ENCODE results near the gene EPHA8.

Gene EPHA8

DNA sequence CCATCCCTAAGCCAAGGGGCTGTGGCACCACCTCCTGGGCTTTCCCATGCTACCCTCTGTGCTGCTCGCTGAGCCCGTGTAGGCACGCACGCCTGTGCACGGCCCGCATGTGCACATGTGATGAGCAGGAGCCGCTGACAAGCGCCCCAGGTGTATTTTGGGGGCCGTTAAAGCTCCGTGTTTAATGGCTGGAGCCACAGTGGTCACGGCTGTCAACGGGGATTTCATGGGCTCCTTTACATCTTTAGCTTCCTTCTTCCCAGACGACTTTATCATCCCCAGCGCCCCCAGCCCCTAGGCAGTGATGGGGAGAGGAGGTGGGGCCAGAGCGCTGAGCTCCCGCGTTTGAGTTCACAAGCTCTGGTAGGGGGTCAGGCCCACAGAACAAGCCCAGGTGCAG lies 11.7 kb upstream of the EPHA8 start:
- TF ChIP-seq, protein P1, sequence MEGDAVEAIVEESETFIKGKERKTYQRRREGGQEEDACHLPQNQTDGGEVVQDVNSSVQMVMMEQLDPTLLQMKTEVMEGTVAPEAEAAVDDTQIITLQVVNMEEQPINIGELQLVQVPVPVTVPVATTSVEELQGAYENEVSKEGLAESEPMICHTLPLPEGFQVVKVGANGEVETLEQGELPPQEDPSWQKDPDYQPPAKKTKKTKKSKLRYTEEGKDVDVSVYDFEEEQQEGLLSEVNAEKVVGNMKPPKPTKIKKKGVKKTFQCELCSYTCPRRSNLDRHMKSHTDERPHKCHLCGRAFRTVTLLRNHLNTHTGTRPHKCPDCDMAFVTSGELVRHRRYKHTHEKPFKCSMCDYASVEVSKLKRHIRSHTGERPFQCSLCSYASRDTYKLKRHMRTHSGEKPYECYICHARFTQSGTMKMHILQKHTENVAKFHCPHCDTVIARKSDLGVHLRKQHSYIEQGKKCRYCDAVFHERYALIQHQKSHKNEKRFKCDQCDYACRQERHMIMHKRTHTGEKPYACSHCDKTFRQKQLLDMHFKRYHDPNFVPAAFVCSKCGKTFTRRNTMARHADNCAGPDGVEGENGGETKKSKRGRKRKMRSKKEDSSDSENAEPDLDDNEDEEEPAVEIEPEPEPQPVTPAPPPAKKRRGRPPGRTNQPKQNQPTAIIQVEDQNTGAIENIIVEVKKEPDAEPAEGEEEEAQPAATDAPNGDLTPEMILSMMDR (IDR thresholded peaks at IDR 0.05; ENCODE audit: insufficient read depth, low read length), result no peak
- TF ChIP-seq, protein P2, sequence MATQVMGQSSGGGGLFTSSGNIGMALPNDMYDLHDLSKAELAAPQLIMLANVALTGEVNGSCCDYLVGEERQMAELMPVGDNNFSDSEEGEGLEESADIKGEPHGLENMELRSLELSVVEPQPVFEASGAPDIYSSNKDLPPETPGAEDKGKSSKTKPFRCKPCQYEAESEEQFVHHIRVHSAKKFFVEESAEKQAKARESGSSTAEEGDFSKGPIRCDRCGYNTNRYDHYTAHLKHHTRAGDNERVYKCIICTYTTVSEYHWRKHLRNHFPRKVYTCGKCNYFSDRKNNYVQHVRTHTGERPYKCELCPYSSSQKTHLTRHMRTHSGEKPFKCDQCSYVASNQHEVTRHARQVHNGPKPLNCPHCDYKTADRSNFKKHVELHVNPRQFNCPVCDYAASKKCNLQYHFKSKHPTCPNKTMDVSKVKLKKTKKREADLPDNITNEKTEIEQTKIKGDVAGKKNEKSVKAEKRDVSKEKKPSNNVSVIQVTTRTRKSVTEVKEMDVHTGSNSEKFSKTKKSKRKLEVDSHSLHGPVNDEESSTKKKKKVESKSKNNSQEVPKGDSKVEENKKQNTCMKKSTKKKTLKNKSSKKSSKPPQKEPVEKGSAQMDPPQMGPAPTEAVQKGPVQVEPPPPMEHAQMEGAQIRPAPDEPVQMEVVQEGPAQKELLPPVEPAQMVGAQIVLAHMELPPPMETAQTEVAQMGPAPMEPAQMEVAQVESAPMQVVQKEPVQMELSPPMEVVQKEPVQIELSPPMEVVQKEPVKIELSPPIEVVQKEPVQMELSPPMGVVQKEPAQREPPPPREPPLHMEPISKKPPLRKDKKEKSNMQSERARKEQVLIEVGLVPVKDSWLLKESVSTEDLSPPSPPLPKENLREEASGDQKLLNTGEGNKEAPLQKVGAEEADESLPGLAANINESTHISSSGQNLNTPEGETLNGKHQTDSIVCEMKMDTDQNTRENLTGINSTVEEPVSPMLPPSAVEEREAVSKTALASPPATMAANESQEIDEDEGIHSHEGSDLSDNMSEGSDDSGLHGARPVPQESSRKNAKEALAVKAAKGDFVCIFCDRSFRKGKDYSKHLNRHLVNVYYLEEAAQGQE (IDR thresholded peaks at IDR 0.05; ENCODE audit: insufficient replicate concordance, low read depth), result no peak
- TF ChIP-seq SPI1 (IDR thresholded peaks at IDR 0.05; ENCODE audit: borderline replicate concordance, low read depth), result no peak
- no peak for TF ChIP-seq POLR2AphosphoS5 (IDR thresholded peaks at IDR 0.05; ENCODE audit: low read depth)
- no peak for TF ChIP-seq GABPA (IDR thresholded peaks at IDR 0.05; ENCODE audit: low read depth)
- DNase-seq (ENCODE audit: low read depth in 1 of 2, low spot score in 1 of 2), result no peak
- Histone ChIP-seq H3K27me3 (ENCODE audit: insufficient read depth, poor library complexity, severe bottlenecking) (peaks cover 34% of the 10 kb centered on the region), H3K4me3 (replicated peaks; ENCODE audit: insufficient read depth, low read length) (no peak overlapping the region), H3K27ac (replicated peaks) (no peak overlapping the region)

DNA sequence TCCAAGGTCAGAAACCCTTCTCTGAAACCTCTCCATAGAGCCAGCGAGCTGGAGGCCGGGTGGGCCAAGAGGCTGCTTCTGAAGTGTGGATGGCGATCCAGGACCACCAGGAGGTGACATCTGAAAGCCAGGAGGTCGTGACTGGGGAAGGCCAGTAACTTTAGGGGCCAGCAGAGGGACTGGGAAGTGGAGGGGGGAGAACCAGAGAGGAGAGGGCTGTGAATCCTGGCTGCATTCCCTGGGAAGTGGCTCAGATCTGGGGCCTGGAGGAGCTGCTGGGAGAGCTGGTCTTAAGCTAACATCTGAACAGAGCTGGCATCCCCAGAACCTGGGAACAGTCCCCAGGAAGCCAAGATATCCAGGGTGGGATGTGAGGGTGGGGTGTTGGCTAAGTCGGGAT lies 11.3 kb upstream of the EPHA8 start:
- Histone ChIP-seq H3K27ac (replicated peaks) (no peak overlapping the region), H3K27me3 (ENCODE audit: insufficient read depth, poor library complexity, severe bottlenecking) (peaks cover 34% of the 10 kb centered on the region), H3K4me3 (replicated peaks; ENCODE audit: insufficient read depth, low read length) (no peak overlapping the region)
- TF ChIP-seq, protein P2 (IDR thresholded peaks at IDR 0.05; ENCODE audit: insufficient replicate concordance, low read depth), result no peak
- TF ChIP-seq, protein P1 (IDR thresholded peaks at IDR 0.05; ENCODE audit: insufficient read depth, low read length), result no peak
- TF ChIP-seq SPI1 (IDR thresholded peaks at IDR 0.05; ENCODE audit: borderline replicate concordance, low read depth) (no peak), POLR2AphosphoS5 (IDR thresholded peaks at IDR 0.05; ENCODE audit: low read depth) (no peak), GABPA (IDR thresholded peaks at IDR 0.05; ENCODE audit: low read depth) (no peak)
- no peak for DNase-seq (ENCODE audit: low read depth in 1 of 2, low spot score in 1 of 2)

DNA sequence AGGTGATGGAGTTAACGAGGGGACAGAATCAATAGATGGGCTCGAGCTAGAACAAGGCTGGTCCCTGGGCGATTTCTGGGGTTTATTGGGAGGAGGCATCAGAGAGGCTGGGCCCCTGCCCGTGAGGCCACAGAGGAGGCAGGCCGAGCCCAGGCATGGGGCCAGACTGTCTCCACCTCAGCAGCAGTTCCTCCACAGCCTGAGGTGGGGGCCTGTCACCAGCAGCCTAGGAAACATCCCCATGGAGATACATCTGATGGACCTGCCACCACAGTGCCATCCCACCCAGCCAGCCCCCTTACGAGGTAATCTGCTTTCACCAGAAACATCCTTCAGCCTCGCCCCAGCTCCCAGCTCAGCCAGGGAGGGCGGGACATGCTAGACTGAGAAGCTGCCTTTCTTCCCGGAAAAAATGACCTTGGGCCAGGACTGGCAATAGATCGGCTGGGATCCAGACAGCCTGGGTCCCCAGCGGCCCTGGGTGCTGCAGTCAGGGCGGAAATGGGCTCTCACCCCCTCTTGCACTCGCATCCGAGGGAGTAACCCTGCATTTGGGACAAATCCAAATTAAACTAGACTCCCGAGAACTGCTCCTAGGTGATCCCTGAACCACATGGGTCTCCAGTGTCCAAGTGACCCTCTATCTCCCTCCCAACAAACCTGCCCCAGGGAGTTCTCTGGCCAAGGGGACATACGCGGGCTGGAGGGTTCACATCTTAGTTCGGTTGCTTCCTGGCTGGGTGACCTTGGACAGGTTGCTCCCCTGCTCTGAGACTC lies 10.0 kb upstream of the EPHA8 start:
- H3K4me3 ChIP-seq (replicated peaks; ENCODE audit: insufficient read depth, low read length), result no peak overlapping the region
- H3K27me3 ChIP-seq (ENCODE audit: insufficient read depth, poor library complexity, severe bottlenecking), result peaks cover 34% of the 10 kb centered on the region
- TF ChIP-seq, protein P1 (IDR thresholded peaks at IDR 0.05; ENCODE audit: insufficient read depth, low read length), result no peak
- TF ChIP-seq POLR2AphosphoS5 (IDR thresholded peaks at IDR 0.05; ENCODE audit: low read depth) (no peak), SPI1 (IDR thresholded peaks at IDR 0.05; ENCODE audit: borderline replicate concordance, low read depth) (no peak), GABPA (IDR thresholded peaks at IDR 0.05; ENCODE audit: low read depth) (no peak)
- TF ChIP-seq, protein P2 (IDR thresholded peaks at IDR 0.05; ENCODE audit: insufficient replicate concordance, low read depth), result no peak
- no peak for DNase-seq (ENCODE audit: low read depth in 1 of 2, low spot score in 1 of 2)
- no peak overlapping the region for H3K27ac ChIP-seq (replicated peaks)

Data from HL-60 (cell line).